Measurements from ENCODE around the gene SLC48A1. TPM values are rescaled to one million over a fixed set of nuclear protein-coding genes. Genes with fewer than 3 reads are reported as not detected.

Gene SLC48A1
- total and polyA plus RNA-seq, 2 experiments from 2014 or later, result 26.2 to 29.2 TPM

DNA sequence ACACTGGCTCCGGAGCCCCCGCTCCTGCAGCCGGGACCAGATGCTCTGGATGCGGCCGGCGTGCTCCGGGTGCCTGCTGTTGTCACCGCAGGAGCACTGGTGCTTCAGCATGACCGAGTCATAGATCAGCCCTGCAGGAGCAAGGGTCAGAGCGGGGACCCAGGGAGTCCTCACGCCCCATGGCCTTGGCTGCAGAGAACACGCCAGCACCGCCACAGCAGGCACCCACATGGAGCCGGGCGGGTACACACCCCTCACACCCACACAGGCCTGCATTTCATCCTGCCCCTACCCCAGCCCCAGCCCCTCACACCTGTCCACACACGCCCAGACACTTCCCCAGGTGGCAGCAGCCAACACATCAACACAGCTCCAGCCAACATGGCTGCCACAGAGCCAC, 18.8 kb downstream of the SLC48A1 start:
- Histone ChIP-seq H3K9me3 (ENCODE audit: low read depth) (no peaks in the 10 kb centered on the region), H3K27ac (no peak overlapping the region), H3K4me3 (no peak overlapping the region), H3K27me3 (no peaks in the 10 kb centered on the region), H3K4me1 (ENCODE audit: low read depth) (no peaks in the 10 kb centered on the region), H3K36me3 (peaks cover 52% of the 10 kb centered on the region)
- TF ChIP-seq, protein P1, sequence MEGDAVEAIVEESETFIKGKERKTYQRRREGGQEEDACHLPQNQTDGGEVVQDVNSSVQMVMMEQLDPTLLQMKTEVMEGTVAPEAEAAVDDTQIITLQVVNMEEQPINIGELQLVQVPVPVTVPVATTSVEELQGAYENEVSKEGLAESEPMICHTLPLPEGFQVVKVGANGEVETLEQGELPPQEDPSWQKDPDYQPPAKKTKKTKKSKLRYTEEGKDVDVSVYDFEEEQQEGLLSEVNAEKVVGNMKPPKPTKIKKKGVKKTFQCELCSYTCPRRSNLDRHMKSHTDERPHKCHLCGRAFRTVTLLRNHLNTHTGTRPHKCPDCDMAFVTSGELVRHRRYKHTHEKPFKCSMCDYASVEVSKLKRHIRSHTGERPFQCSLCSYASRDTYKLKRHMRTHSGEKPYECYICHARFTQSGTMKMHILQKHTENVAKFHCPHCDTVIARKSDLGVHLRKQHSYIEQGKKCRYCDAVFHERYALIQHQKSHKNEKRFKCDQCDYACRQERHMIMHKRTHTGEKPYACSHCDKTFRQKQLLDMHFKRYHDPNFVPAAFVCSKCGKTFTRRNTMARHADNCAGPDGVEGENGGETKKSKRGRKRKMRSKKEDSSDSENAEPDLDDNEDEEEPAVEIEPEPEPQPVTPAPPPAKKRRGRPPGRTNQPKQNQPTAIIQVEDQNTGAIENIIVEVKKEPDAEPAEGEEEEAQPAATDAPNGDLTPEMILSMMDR (IDR thresholded peaks at IDR 0.05; ENCODE audit: low read depth, low read length), result no peak
- DNase-seq (ENCODE audit: low read depth in 1 of 2, low spot score in 1 of 2), result no peak

- H3K4me1 ChIP-seq (ENCODE audit: low read depth), result no peaks in the 10 kb centered on the region
- no peak overlapping the region for H3K4me3 ChIP-seq
- no peaks in the 10 kb centered on the region for H3K9me3 ChIP-seq (ENCODE audit: low read depth)
- DNase-seq (ENCODE audit: low read depth in 1 of 2, low spot score in 1 of 2), result no peak
- TF ChIP-seq, protein P1 (IDR thresholded peaks at IDR 0.05; ENCODE audit: low read depth, low read length), result no peak
- H3K27me3 ChIP-seq, result no peaks in the 10 kb centered on the region
- no peak overlapping the region for H3K27ac ChIP-seq
- peaks cover 44% of the 10 kb centered on the region for H3K36me3 ChIP-seq
Observed at GRCh38 chr12:47793015-47793681, 20.1 kb downstream of the SLC48A1 start.

- Histone ChIP-seq H3K9me3 (ENCODE audit: low read depth) (no peaks in the 10 kb centered on the region), H3K36me3 (peaks cover 33% of the 10 kb centered on the region)
Observed at GRCh38 chr12:47794679-47795078, 21.6 kb downstream of the SLC48A1 start.

GRCh38 chr12:47795121-47795813, 22.2 kb downstream of the SLC48A1 start:
- no peak overlapping the region for H3K4me3 ChIP-seq
- H3K9me3 ChIP-seq (ENCODE audit: low read depth), result no peaks in the 10 kb centered on the region
- no peaks in the 10 kb centered on the region for H3K4me1 ChIP-seq (ENCODE audit: low read depth)
- TF ChIP-seq, protein P1 (IDR thresholded peaks at IDR 0.05; ENCODE audit: low read depth, low read length), result no peak
- H3K27me3 ChIP-seq, result no peaks in the 10 kb centered on the region
- H3K27ac ChIP-seq, result no peak overlapping the region
- peaks cover 29% of the 10 kb centered on the region for H3K36me3 ChIP-seq
- no peak for DNase-seq (ENCODE audit: low read depth in 1 of 2, low spot score in 1 of 2)

More at GRCh38 chr12:47794679-47795078, 21.6 kb downstream of the SLC48A1 start:
- no peak overlapping the region for H3K27ac ChIP-seq
- H3K4me3 ChIP-seq, result no peak overlapping the region
- DNase-seq (ENCODE audit: low read depth in 1 of 2, low spot score in 1 of 2), result no peak
- TF ChIP-seq, protein P1 (IDR thresholded peaks at IDR 0.05; ENCODE audit: low read depth, low read length), result no peak
- H3K27me3 ChIP-seq, result no peaks in the 10 kb centered on the region
- no peaks in the 10 kb centered on the region for H3K4me1 ChIP-seq (ENCODE audit: low read depth)

DNA sequence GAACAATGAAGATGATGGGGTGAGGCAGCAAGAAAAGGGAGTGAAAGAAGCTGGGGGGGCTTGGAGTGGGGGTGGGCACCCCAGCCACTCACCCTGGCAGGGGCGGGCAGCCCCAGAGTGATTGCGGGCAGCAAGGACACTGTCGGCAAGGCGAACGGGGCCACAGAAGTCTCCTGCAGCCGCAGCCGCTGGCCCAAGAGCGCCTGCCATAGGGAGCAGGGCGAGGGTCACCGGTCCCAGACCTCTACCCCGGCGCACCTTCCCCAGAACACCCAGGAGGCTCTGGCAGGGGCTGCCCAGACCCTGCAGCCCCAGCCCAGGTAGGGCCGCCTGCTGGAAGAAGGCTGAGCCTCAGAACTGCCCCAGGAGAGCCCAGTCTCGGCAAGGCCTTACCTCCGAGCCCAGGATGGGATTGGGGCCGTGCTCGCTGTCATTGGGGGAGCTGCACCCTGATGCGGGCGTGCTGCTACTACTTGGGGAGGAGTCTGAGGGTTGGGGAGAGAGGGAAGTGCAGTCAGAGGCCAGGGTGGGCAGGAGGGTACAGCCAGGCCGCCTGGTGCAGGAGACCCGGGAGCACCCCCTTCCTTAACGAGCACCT, 22.9 kb downstream of the SLC48A1 start:
- H3K27ac ChIP-seq, result no peak overlapping the region
- DNase-seq (ENCODE audit: low read depth in 1 of 2, low spot score in 1 of 2), result no peak
- TF ChIP-seq, protein P1 (IDR thresholded peaks at IDR 0.05; ENCODE audit: low read depth, low read length), result no peak
- no peaks in the 10 kb centered on the region for H3K27me3 ChIP-seq
- peaks cover 29% of the 10 kb centered on the region for H3K36me3 ChIP-seq
- H3K9me3 ChIP-seq (ENCODE audit: low read depth), result no peaks in the 10 kb centered on the region
- no peaks in the 10 kb centered on the region for H3K4me1 ChIP-seq (ENCODE audit: low read depth)
- no peak overlapping the region for H3K4me3 ChIP-seq
